HG03196 (cell line): ENCODE measurements around the gene MYB.
"Not testable (repeated sequence)": the region's sequence is repeated elsewhere in the genome, so short reads cannot be mapped to it uniquely, and the experiment has no call there.

Experiments used
- ATAC-seq: cut with Tn5 transposase; IDR thresholded peaks from one replicate; pipeline ENCODE4 v1.9.1; 2021; ENCODE audit not compliant: unreplicated experiment

Gene MYB

DNA sequence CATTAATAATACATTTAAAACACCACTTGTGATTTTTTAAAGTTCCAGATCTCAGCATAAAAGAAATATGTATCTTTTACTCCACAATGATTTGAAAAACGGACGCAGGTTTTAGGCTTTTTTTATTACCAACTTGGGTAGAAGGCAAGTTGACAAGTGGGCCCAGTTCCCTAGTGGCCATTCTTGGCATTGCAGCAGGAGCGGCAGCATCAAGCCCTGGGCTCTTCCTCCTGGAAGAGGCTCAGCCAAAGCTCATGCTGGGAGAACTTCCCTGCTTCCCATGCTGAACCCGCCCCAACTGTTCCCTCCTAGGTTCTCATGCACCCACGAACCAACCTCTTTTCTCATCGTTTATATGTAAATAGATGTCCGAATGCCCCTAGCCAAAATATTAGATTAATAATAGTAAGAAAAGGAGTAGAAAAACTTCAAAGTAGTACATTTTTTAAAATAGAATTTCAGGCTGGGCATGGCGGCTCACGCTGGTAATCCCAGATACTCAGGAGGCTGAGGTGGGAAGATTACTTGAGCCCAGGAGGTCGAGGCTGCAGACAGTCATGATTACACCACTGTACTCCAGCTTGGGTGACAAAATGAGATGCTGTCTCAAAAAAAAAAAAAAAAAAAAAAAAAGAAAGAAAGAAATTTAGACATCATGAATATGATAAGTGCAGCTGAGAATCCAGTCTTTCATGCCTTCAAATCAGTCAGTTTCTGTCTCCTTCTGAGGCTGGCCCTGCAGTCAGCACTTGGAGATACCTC lies 18.2 kb upstream of the MYB start:
- ATAC-seq = no peak

DNA sequence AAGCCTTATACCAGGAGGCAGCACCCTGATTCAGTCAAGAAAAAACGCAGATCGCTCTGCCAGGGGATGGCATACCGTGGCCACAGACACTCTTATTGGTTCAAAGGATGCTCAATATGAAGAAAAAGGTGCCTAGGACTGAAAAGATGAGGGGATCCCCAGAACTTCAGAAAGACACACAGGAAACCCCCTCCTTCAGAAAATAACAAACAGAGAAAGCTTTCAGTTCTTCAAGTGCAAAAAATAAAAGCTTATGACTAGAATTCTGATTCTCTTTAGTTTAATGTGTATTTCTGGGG lies 17.7 kb upstream of the MYB start:
- peak; percentile 65 for ATAC-seq

DNA sequence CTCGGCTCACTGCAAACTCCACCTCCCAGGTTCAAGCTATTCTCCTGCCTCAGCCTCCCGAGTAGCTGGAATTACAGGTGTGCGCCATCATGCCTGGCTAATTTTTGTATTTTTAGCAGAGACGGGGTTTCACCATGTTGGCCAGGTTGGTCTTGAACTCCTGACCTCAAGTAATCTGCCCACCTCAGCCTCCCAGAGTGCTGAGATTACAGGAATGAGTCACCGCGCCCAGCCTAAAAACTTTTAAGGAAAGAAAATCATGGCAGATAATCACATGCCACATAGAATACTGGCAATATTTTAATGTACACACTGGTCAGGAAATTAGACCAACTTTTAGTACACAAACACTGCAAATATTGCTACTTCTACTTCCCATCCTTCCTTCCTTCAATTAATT lies 16.7 kb upstream of the MYB start:
- ATAC-seq = not testable (repeated sequence)

GRCh38 chr6:135165031-135165430 lies 16.1 kb upstream of the MYB start:
- no peak for ATAC-seq

- no peak for ATAC-seq
Observed at GRCh38 chr6:135166515-135166914, 14.6 kb upstream of the MYB start.

GRCh38 chr6:135167617-135168016 lies 13.5 kb upstream of the MYB start:
- no peak for ATAC-seq

DNA sequence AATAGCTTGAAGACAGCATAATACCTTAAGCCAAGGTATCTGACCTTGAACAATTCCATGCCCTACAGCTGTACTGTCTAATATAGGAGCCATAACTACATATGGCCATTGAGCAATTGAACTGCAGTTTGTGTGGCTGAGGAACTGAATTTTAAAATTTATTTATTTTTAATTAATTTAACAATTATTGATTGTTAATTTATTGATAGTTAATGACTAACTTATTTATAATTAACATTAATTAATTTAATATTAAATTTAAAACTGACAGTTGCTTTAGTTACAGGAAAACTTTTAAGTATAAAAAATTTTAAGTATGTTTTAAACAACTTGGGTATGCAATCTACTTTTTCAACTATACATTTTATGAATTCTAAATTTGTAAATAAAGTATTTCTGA lies 12.3 kb upstream of the MYB start:
- ATAC-seq = no peak

- no peak for ATAC-seq
Observed at GRCh38 chr6:135170238-135170637, 10.9 kb upstream of the MYB start.

DNA sequence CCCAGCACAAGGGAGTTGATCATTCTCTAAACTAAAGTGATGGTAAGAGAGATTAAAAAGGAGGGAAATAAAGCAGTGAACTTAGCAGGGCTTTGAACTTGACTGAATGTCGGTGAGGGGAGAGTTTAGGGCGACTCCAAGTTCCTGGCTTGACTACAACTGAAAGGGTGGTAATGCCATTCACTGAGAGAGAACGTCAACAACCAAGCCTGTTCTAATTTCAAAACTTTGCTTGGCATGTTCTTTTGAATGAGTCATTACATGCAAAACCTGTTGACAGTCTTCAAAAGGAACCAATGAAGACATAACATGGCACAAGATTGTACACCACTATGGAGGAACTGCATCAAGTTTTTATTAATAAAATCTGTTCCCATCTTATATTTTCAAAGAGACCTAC lies 10.3 kb upstream of the MYB start:
- no peak for ATAC-seq

- no peak for ATAC-seq
Observed at GRCh38 chr6:135173242-135173988, 7.7 kb upstream of the MYB start.

GRCh38 chr6:135173989-135174484 lies 7.1 kb upstream of the MYB start:
- no peak for ATAC-seq

GRCh38 chr6:135176058-135176457 lies 5.0 kb upstream of the MYB start:
- ATAC-seq = no peak

GRCh38 chr6:135176464-135176863 lies 4.6 kb upstream of the MYB start:
- ATAC-seq = no peak

DNA sequence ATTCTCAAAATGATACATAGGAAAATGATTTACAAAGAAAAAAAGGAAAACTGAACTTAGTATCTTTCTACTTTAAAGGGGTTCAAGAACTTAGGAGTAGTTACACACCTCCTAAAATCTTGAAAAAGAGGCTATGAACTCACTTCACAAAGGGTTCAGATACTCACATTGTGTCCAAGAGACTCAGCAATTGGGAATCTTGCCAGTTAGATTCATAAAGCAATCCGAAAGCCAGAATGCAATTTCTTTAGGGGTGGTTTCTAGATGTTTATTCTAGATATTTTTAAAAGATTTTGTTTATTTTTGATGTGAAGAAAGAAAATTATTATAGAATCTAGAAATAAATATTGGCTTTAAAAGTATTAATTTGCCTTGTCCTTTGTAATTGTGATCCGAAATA lies 1.7 kb upstream of the MYB start:
- no peak for ATAC-seq

GRCh38 chr6:135179920-135180541 lies 1.1 kb upstream of the MYB start:
- ATAC-seq = no peak

DNA sequence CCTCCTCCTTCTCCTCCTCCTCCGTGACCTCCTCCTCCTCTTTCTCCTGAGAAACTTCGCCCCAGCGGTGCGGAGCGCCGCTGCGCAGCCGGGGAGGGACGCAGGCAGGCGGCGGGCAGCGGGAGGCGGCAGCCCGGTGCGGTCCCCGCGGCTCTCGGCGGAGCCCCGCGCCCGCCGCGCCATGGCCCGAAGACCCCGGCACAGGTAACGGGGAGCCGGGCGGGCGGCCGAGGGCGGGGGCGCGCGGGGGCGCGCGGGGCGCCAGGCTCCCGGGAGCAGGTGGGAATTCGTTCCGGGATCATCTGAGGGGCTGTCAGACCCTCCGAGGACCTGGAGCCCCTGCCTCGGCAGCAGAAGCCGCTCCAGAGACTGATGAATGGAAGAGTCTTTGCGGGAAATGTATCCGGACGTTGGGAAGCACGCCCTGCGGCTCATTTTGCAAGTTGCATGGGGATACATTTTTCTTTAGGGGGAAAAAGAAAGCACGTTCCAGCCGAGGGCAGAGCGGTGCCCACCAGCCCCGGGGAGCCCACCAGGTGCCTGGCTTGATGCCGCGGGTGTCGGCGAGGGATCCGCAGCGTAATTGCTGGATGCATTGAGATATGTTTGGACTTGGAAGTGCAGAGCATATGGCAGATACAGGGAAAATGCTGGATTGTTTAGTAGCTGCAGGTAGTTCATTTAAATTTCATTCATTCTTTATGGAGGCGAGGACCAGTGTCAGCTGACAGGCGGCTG lies 394 bp downstream of the MYB start:
- ATAC-seq = no peak

DNA sequence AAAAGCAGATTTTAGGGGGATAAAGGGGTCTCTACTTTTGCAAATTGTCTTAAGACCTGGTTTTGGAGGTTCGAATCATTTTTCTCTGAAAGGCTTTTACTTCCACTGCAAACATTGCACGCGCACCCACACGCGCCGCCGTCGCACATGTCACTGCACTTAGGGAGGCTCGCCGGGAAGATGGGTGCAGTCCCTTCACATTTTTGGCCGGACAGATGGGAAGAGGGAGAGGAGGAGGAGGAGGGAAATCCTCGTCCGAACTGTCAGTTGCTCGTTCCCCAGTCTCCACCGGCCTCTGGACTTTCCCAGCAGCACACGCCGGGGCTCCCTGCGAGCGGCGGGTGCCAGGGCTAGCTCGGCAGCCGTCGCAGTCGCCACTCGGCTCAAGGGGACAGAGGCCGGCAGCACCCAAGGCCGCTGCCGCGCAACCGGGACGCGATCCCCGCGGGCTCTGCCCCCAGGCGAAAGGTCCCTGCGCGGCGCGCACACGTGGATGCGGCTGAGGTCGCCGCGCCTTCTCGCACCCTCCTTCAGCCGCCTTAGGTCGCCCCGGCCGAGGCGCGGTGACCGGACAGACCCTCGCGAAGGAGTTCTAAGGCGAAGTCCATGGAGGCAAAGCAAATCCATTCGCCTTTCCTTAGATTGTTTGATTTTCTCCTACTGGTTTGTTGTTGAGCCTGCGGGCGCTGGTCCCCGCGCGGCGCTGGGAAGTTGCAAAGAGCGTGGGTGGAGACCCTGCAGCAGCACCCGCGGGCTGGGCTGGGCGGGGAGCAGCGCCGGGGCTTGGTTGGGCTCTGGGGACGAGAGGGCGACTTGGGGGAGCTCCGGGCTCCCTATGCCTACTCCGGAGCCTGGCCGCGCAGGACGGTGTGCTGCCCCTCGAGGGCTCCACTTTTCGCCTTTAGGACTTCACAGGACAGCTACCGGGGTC lies 1.2 kb downstream of the MYB start:
- ATAC-seq = peak; percentile 21

DNA sequence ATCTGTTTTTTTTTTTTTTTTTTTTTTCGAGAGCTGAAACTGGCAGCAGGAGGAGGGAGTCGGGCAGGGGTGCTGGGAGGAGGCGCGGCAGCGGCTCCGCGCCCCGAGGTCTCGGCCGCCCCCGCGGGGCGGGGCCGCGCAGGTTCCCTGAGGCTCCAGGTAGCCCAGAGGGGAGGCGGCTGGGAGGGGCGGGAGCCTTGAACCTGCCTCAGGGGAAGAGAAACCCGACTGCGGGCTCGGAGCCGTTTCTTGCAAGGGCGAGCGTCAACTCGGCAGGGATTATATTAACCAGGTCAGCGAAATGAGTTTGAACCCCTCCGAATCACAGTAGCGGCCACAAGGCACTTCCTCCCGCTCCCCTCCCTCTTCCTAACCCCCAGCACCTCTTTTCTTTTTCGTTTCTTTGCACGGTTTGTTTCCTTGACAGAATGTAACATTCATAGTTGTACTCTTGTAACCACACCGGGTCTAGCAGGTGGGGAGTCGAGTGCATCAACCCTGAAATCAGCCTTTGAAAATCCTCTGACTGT lies 2.0 kb downstream of the MYB start:
- ATAC-seq = peak; percentile 43

GRCh38 chr6:135183532-135184440 lies 2.7 kb downstream of the MYB start:
- peak; percentile 34 for ATAC-seq
